Neutrophil (primary cell): ENCODE data around the gene NPAS3.

ENCODE experiments used
- H3K27ac ChIP-seq: fragments of 200-600 bp; sonication (generic); 2 replicates; pipeline ENCODE4 v1.5.1; 2016; ENCODE audit warnings: mild to moderate bottlenecking, moderate library complexity
- H3K27me3 ChIP-seq: fragments of 200-600 bp; sonication (generic); 2 replicates; pipeline ENCODE4 v1.6.0; 2016; ENCODE audit warnings: mild to moderate bottlenecking
- H3K36me3 ChIP-seq: fragments of 200-600 bp; sonication (generic); 2 replicates; pipeline ENCODE4 v1.5.1; 2017
- H3K4me1 ChIP-seq, 2 experiments: fragments of 200-600 bp in 1 of 2; sonication (generic) in 1 of 2; 1 replicate in 1 of 2; 2 replicates in 1 of 2; pipeline versions ENCODE4 v1.5.1 to v1.6.1; 2013 to 2016; ENCODE audit warnings: low read depth in 1 of 2, low read length in 1 of 2, mild to moderate bottlenecking in 1 of 2, moderate library complexity in 1 of 2; ENCODE audit not compliant: control insufficient read depth in 1 of 2, insufficient read depth in 1 of 2
- H3K4me3 ChIP-seq, 2 experiments: fragments of 200-600 bp in 1 of 2; sonication (generic) in 1 of 2; 1 replicate in 1 of 2; 2 replicates in 1 of 2; pipeline ENCODE4 v1.5.1; 2013 to 2016; ENCODE audit warnings: low read depth in 1 of 2, low read length in 1 of 2, mild to moderate bottlenecking in 1 of 2, moderate library complexity in 1 of 2
- H3K9me3 ChIP-seq: fragments of 200-600 bp; sonication (generic); 2 replicates; pipeline ENCODE4 v1.5.1; 2016
- TF ChIP-seq, protein P1 (sequence below): fragments of 200-600 bp; sonication (generic); IDR thresholded peaks from 2 replicates; pipeline ENCODE4 v1.5.1; 2016; ENCODE audit warnings: antibody characterized with exemption

The NPAS3 gene

DNA sequence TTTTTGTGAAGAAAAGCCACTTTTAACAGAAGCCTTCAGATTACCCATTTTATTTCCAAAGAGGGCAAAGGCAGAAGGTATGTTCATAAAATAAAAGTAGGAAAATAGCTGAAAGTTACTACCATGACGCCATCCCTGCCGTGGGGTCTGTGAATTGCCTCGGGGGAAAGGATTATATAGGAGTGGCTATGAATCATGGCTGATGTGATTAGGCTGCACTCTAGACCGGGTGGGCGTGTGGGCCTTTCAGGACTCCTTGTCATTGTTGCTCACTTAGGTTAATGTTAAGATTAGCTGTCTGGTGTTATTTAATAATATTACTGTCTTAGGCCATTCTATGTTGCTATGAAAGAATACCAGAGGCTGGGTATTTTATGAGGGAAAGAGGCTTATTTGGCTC is 816.7 kb downstream of the NPAS3 start:
- H3K27ac ChIP-seq: no peak overlapping the region
- no peaks in the 10 kb centered on the region for H3K36me3 ChIP-seq
- no peak overlapping the region for H3K4me3 ChIP-seq
- H3K4me1 ChIP-seq: no peaks in the 10 kb centered on the region
- no peaks in the 10 kb centered on the region for H3K27me3 ChIP-seq
- TF ChIP-seq, protein P1, sequence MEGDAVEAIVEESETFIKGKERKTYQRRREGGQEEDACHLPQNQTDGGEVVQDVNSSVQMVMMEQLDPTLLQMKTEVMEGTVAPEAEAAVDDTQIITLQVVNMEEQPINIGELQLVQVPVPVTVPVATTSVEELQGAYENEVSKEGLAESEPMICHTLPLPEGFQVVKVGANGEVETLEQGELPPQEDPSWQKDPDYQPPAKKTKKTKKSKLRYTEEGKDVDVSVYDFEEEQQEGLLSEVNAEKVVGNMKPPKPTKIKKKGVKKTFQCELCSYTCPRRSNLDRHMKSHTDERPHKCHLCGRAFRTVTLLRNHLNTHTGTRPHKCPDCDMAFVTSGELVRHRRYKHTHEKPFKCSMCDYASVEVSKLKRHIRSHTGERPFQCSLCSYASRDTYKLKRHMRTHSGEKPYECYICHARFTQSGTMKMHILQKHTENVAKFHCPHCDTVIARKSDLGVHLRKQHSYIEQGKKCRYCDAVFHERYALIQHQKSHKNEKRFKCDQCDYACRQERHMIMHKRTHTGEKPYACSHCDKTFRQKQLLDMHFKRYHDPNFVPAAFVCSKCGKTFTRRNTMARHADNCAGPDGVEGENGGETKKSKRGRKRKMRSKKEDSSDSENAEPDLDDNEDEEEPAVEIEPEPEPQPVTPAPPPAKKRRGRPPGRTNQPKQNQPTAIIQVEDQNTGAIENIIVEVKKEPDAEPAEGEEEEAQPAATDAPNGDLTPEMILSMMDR: no peak
- H3K9me3 ChIP-seq: no peaks in the 10 kb centered on the region

DNA sequence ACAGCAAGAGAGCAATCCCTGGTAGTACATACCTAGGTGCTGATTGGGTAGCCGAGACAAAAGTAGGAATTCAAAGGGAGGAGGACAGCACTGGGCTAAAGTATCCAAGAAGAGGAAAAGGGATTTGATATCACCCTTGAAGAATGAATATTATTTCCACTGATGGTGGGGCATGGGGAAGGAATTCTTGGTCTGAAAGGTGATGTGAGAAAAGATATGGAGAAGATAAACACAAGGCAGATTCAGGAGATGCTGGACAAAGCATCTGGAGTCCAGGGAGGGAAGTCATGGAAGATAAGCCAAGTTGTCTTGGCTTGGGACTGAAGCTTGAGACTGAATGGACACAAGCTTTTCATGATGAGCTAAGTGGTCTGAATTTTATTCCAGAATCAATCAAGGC is 818.2 kb downstream of the NPAS3 start:
- Histone ChIP-seq H3K27me3 (no peaks in the 10 kb centered on the region), H3K4me3 (no peak overlapping the region), H3K4me1 (no peaks in the 10 kb centered on the region), H3K36me3 (no peaks in the 10 kb centered on the region), H3K27ac (no peak overlapping the region), H3K9me3 (no peaks in the 10 kb centered on the region)
- TF ChIP-seq, protein P1: no peak

DNA sequence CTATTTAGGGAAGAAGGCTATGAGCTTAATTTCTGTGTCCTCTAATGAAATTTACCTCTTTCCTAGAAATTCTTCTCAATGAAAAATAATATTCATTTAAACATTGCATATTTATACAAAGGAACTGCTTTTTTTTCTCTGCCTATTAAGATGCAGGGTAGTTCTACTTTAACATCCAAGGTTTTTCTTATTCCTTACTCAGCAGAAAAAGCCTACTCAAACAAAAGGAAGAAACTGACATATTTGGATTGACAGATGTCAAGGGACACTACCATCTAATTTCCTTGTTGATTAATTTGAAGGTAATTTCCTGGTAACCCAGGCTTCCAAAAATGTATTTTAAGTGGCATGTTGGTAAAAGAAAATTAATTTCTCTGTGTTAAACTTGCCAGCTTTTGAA is 819.9 kb downstream of the NPAS3 start:
- TF ChIP-seq, protein P1: no peak
- H3K4me1 ChIP-seq: no peaks in the 10 kb centered on the region

DNA sequence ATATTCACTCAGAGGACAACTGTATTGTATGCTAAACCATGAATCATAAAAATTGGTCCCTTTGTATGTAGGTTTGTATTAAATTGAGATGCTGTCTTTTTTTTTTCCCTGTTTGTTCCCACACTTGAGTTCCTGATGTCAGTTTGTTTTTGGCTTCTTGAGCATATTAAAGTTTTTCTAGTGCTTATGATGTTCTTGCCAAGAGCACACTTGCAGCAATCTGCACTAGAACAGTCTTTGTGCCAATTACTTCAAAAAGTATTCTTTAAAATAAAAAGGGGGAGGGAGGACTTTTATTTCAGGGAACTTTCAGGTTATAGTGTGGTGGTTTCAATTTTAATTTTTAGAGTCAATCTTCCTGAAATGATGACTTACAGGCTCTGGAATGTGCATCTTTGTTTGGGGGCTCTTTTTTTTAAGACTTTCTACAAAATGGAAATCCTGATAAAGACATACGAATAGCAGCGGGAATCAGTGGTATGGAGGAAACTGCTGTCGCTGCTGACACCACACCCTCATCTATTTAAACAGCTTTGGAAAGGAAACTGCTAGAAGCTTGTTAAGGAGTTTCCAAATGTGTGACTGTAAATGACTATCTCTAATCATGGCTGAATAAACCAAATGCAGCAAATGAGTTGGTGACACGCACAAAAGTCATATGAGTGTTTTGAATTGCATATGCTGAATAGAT is 823.6 kb downstream of the NPAS3 start:
- Histone ChIP-seq H3K9me3 (no peaks in the 10 kb centered on the region), H3K27me3 (no peaks in the 10 kb centered on the region), H3K4me3 (no peak overlapping the region), H3K27ac (no peak overlapping the region), H3K4me1 (no peaks in the 10 kb centered on the region), H3K36me3 (no peaks in the 10 kb centered on the region)
- TF ChIP-seq, protein P1: no peak

More for the DNA sequence above, 819.9 kb downstream of the NPAS3 start:
- no peaks in the 10 kb centered on the region for H3K27me3 ChIP-seq
- no peak overlapping the region for H3K27ac ChIP-seq
- H3K4me3 ChIP-seq: no peak overlapping the region
- H3K9me3 ChIP-seq: no peaks in the 10 kb centered on the region
- H3K36me3 ChIP-seq: no peaks in the 10 kb centered on the region

DNA sequence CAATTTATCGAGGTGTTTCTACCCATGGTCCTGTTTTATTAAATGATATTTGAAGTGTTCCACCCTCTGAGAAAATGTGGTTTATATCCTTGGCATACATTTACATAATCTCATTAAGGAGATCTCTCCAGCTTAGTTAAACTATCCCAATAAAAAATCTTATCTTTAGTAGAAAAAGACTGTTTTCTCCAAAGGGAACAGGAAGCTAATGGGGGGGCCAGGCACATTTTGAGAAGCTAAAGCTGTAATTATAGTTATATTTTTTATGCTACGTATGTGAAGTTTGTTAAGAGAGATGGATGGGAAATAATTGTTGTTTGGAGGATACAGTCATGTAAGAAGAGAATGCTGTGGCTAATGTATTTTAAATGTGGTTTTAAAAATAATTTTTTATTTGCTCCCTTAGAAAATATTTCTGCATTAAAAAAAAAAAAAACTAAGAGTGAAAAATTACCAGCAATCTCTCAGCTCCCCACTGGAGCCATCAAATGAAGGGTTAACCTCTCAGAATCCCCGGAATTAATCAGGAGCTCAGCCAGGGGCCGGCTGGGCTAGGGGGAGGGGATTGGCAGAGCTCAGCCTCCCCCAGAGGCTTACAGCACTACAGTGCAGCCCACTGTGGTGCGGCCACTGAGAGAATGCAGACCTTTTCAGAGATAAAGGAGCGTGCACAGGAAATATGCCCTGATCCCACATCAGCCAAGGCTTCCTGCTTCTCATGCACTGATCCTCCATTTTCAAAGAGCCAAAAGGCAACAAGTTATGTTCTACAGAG is 826.4 kb downstream of the NPAS3 start:
- no peaks in the 10 kb centered on the region for H3K4me1 ChIP-seq
- no peak overlapping the region for H3K27ac ChIP-seq
- H3K27me3 ChIP-seq: no peaks in the 10 kb centered on the region
- H3K9me3 ChIP-seq: no peaks in the 10 kb centered on the region
- no peaks in the 10 kb centered on the region for H3K36me3 ChIP-seq
- H3K4me3 ChIP-seq: no peak overlapping the region
- TF ChIP-seq, protein P1: no peak
